NCI-H1048 (cell line): ENCODE data around the gene PRLH.
"Not testable (repeated sequence)": the region's sequence is repeated elsewhere in the genome, so short reads cannot be mapped to it uniquely, and the experiment has no call there.

Source experiments
- DNase-seq: peaks from one replicate; lab custom pipeline; 2025; lab: John Stamatoyannopoulos, UW

PRLH gene

DNA sequence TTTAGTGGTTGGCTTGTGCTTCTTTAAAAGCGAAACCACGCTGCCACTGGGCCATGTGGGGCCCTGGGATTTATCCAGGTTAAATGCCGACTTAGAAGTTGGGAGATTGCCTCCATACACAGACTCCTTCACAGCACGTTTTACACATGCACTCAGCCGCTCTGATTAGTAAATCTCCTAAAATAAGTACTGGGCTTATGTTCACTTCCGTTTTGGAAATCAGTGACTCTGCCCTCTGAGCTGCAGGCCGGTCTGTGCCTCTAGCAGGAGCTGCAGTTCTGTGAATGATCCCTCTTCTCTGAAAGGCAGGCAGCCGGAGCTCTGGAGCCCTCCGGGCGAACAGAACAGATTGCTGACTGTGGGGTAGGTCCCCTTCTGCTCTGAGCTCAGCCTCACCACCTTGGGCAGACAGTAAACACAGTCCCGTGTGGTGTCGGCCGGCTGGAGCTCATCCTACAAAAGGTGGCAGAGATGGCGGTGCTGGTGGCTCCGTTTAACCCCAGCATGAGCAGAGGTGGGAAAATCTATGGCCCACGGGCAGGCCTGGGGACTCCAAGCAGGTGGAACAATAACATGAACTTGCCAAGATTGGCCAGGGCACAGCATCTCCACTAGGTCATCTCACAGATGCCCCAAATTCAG is 34.0 kb downstream of the PRLH start:
- DNase-seq: no peak

DNA sequence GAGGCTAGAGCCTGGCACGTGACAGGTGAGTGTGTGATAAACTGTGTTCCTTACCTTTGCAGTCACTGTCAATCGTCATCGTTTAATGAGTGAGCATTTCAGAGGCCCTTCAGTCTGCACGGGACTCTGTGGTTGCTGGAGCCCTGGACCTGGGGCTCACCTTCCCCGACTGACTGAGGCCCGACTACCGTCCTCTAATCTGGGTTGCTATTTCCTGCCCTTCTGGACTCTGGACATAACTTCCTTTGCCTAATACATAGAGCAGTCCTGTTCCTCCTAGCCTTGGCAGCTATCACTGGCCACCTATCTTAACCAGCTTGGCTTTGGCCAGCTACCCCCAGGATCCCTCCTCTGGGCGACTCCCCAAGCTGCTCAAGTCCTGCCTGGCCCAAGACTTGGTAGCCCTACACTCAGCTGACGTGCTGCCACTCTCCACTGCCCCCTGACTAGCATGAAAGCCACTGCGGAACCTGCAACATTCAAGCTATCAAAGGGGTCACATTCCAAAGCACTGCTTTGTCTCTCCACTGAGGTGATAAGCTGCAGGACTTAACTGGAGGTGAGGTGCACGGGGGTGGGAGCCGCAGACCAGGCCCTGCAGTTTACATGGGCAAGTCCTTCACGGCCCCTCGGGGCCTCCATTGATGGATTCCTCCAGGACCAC is 35.2 kb downstream of the PRLH start:
- no peak for DNase-seq

DNA sequence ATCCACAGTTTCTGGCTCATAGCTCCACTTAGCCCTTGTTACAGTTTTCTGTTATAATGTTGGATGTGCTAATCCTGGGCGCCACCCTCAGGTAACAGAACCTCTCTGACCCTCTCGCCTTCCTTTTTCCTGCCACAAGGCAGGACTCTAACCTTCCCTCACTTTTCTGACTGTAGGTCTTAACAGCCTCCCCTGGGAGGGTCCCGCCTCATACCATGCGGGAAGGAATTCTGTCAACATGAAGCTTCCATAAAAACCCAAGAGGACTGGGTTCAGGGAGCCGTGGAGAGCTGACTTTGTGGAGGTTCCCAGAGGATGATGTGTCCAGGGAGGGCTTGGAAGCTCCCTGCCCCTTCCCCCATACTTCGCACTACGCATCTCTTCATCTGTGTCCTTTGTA is 36.0 kb downstream of the PRLH start:
- no peak for DNase-seq

DNA sequence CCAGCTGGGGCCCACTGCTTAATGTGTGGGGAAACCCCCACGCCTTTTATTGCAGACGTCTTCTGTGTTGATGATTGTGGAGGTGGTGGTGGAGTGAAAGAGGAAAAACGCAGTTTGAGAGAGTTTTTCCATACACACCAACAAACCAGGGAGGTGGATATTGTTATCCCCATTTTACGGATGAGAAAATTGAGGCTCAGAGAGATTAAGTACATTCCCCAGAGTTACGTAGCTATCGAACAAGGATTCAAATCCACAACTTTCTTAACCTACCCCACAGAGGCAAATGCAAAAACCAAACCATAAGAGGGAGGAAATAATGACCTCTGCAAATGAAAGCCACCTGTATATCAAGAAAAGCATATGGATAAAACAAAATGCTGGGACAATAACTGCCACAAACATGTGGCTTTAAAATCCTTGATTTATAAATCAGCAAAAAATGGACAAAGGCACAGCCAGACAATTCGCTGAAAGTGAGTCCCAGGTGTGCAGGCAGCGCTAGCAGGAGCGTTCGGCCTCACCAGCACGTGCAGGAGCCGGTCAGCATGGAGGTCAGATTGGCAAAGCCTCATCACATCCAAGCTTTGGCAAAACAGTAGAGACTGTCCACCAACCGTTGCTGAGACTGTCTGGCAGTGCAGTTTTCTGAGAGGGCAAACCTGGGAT is 36.8 kb downstream of the PRLH start:
- no peak for DNase-seq

DNA sequence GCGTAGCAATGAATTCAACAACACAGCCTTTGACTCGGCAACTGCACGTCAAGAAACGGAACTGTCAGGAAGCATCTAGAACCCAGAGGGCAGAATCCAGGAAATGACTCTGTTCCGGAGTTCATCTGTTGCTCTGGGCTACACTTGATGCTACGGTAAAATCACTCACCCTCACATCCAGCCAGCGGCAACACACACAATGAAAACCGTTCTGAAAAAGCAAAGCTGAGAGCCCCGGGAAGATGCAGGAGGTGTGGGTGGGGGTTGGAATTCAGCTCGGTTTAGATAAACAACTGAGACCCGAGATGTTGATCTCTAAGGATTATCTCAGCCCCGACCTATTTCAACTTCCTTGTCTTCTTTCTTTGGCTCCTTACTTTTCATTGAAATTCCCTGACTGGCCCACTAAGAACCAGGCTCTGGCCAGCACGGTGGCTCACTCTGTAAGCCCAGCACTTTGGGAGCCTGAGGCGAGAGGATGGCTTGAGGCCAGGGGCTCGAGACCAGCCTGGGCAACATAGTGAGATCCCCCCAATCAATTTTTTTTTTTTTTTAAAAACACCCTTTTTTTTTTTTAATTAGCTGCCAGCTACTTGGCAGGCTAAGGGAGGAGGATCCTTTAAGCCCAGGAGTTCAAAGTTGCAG is 37.5 kb downstream of the PRLH start:
- no peak for DNase-seq

DNA sequence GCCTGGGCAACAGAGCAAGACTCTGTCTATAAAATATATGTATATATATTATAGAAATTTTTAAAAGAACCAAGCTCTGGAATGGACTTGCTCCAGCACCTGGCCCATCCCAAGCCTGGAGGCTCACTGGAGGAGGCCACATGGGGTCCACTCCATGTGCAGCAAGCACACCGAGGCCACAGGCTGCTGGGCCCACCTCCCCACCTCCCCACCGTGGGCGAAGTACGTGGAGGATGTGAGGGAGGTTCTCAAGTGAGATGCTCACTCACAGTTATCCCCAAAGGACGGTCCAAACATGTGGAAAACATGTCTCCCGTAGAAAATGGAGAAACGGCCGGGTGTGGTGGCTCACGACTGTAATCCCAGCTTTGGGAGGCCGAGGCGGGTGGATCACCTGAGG is 38.0 kb downstream of the PRLH start:
- no peak for DNase-seq

DNA sequence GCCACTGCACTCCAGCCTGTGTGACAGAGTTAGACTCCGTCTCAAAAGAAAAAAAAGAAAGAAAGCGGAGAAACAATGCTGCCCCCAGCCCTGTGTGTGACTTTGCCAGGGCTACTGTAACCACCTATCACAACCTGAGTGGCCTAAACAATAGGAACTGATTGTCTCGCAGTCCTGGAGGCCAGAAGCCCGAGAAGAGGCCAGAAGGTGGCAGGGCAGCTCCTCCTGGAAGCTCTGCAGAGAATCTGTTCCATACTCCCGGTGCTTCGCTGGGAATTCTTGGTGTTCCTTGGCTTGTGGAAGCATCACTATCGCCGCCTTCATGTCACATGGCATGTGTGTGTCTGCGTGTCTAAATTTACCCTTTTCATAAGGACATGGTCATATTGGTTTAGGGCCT is 38.6 kb downstream of the PRLH start:
- DNase-seq: no peak

DNA sequence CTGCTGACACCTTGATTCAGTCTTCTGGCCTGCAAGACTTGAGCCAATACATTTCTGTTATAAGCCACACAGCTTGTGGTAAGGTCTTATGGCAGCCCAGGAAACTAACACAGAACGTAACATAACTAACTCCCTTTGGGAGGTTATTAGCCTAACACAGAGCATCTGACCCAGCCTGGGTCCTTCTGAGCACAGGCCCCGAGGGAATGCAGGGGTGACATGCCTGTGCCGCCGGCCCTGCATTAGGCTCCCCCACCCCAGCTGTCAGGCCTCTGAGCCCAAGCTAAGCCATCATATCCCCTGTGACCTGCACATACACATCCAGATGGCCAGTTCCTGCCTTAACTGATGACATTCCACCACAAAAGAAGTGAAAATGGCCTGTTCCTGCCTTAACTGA is 40.1 kb downstream of the PRLH start:
- DNase-seq: not testable (repeated sequence)

DNA sequence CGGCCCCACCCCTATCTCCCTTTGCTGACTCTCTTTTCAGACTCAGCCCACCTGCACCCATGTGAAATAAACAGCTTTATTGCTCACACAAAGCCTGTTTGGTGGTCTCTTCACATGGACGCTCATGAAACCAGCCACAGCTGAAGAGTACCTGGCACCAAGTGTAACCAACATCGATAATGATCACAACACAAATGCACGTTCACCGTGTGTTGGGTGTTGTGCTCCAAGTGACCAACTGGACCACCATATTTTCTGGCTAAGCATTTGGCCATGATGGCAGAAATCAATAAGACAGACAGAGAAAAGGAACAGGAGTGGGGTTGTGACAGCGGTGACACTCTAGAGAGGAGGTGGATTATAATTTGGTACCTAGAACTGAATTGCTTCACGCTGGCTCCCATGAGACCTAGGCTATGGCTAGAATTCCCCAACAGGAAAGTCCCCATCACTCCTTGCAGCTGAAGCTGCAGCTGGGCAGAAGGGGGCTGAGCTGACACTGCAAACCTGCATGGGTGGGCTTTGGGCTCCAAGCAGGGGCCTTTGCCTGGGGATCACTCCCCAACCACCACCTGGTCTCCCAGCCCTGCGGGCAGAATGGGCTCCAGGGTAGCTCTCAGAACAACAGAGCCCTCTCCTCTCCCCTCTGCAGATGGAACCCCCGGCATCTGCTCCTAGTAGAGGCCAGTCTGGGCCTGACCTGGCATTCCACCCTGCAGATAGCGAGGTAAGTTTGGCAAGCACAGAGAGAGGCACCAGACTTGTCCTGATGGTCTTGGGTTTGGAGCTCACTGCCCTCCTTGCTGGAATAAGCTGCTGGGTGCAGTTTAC is 46.4 kb downstream of the PRLH start:
- DNase-seq: no peak

DNA sequence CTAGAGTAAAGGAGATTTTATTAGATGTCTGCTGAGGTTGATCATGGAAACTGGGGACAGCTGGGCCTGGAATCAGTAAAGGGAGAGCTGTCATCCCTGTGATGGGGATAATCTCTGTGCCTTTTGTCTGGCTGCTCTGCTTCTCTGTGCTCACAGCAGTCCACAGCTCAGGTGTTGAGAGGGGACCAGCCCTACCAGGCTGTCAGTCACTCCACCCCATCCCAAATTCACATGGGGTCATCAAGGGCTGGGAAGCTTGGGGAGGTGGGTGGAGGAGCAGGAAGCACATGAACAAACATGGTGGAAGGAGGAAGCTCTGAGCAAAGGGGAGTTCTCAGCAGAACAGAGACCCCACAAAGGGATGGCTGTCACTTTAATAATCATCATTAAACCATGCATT is 47.3 kb downstream of the PRLH start:
- DNase-seq: no peak

DNA sequence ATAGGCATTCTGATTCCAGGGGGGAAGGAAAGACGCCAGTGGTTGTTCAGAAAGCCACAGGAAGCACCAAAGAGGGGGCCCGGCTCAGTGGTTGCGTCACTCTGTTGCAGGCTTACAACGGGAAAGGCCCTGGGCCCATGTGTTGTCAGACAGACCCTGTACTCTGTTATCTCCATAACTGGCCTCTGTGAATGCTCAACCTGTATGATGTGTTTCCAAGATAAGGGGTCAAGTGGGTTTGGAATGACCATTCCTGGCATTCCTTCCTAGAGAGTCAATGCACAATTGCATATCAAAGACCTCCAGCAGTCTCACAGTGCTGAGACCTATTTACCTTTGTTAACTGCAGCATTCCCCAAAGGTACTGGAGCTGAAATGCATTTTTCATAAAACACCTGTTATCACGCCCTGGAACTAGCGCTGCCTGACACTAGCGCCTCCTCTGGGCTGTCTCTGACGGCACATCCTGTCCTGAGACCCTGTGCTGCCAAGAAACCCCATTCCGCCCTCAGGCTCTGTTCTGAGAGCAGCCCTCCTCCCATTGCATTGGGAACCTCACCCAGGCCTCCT is 47.9 kb downstream of the PRLH start:
- no peak for DNase-seq

DNA sequence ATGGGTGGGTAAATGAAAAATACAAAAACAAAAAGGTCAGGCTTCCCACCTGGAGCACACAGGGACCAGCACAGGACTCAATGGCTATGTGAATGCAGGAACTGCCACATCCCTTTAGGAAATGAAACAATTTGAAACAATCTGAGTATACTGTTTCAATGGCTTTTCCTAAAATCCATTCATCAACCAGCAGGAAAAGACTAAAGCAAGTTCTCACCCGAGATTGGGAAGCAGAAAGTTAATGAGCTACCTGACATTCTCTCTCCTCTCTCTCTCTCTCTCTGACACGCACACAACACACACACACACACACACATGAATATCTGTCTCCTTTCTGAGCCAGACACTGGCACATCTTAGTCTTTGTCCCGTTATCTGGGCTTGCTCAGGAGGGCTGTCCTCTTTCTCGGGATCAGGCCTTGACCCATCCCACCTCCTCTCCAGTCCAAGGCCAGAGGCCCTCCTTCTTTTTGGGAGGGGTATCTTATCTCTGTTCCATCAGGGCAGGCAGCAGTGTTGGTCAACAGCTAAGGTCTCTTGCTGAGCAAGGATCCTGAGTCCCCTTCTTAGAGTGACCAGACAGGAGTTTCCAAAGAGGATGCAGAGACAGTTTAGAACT is 49.4 kb downstream of the PRLH start:
- no peak for DNase-seq

DNA sequence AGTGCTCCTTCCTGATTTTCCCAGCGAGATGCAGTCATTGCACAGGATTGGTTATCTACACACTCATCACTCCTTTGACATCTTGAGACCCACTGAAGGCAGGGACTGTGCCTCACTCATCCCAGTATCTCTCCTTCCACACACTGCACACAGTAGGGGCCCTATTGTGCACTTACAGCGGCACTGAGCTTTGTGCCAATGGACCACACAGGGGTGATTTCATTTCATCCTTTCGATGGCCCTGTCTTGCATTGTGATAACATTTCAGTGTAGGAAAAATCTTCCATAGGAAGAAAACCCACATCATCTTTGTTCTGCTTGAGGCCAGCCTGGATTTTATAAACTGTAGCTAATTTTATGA is 50.0 kb downstream of the PRLH start:
- DNase-seq: no peak
